DMS53 treated with DMSO at 0.1 percent for 48 hours (cell line): ENCODE data around the gene UST.
"Not testable (repeated sequence)": the region's sequence is repeated elsewhere in the genome, so short reads cannot be mapped to it uniquely, and the experiment has no call there.

Experiments used
- DNase-seq: peaks from one replicate; lab custom pipeline; 2025; ENCODE audit not compliant: unreplicated experiment; lab: John Stamatoyannopoulos, UW

Gene UST

DNA sequence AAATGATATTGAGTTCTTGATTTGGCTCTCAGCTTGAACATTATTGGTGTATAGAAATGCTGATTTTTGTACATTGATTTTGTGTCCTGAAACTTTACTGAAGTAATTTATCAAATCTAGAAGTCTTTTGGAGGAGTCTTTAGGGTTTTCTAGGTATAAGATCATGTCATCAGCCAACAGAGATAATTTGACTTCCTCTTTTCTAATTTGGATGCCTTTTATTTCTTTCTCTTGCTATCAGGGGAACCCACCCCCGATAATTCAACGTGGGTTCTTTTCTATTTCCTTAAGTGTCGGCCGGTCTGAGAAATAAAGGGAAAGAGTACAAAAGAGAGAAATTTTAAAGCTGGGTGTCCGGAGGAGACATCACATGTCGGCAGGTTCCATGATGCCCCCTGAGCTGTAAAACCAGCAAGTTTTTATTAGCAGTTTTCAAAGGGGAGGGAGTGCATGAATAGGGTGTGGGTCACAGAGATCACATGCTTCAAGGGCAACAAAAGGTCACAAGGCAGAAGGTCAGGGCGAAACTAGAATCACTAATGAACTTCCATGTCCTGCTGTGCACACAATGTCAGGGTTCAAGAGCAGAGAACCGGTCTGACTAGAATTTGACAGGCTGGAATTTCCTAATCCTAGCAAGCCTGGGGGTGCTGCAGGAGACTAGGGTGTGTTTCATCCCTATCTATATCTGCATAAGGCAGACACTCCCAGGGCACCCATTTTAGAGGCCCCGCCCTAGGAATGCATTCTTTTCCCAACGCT is 17.6 kb downstream of the UST start:
- DNase-seq: not testable (repeated sequence)

DNA sequence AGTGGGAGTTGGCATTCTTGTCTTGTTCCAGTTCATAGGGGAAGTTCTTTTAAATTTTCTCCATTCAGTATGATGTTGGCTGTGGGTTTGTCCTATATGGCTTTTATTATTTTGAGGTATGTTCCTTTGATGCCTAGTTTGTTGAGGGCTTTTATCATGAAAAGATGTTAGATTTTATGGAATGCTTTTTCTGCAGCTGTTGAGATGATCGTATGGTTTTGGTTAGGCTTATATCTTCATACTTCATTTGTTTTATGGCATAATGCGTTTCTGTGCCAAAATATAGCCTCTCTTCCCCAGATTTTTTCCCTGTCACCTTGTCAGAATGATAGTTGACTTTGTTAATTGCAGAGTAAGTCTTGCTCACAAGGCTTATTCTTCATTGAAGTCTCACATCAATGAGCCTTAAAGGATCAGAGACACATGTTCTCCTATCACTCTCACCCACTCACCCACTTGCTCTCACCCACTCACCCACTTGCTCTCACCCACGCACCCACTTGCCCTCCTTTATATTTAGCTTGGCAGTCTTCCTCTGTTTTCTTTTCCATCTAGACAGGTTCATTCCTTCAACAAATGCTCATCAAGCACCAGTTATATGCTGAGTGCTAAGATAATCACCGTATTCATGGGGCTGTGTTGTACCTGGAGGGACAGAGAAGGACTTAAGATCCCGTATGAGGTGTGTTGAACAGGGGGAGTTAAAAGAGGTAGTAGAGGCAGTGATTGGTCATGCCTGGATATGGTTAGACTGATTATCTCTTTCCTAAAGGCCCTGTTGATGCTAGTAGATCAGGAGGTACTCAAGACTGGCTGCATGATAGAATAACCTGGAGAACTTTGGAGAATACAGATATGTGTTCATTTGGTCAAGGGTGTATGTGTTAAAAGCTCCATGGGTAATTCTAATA is 19.3 kb downstream of the UST start:
- no peak for DNase-seq

- DNase-seq: no peak
These were observed 21.9 kb downstream of the UST start for GRCh38 chr6:148768646-148769270.

GRCh38 chr6:148769304-148769968 is 22.6 kb downstream of the UST start:
- no peak for DNase-seq

DNA sequence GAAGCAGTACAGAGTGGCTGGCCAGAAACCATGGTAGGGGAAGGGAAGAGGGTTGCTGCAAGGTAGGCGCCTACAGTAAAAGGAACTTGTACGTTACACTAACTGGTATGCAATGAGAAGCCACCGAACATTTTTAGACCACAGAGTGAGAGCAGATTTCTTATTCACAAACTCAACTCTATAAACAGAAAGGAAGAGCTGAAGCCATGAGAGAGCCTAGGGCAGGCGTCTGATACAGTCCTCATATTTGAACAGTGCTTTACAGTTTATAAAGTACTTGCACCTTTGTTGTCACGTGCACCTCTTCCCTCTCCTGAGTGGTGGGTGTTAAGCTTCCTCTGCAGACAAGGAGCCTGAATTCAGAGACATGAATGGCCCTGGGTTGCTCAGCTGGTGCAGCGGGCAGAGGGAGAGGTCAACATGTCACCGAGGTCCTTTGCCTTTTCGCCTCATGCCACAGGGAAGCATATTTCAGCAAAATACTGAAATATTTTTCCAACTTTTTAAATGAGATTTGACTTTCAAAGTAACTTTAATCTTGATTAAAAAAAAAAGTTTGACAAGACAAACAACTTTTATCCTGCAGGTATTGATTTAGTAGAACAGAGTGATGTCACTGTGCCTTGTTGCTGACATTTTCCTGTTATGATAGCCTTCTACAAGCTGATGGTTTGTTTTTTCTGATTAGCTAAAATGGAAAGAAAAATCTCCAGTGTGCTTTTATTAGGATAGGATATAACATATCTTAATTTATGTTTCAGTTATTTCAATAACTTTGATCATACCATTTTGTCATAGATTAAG is 23.8 kb downstream of the UST start:
- DNase-seq: no peak

DNA sequence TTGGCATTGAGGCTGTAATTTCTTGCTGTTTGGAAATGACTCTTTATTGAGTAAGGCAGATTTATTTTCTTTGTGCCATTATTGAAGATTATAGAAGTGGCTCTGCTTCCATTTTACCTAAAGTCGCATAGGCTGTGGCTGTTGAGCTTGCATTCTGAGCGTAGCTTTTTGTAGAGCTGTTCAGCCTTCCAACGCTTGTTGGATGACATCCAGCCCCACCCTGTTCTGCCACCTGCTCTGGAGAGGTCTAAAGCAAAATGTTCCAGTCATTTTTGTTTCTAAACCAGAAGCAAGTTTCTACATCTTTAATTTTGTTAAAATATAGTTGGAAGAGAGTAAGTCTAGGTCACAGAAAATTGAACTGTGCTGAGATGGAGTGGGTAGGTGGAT is 24.4 kb downstream of the UST start:
- no peak for DNase-seq

- no peak for DNase-seq
These were observed 25.2 kb downstream of the UST start for GRCh38 chr6:148771896-148772554.

DNA sequence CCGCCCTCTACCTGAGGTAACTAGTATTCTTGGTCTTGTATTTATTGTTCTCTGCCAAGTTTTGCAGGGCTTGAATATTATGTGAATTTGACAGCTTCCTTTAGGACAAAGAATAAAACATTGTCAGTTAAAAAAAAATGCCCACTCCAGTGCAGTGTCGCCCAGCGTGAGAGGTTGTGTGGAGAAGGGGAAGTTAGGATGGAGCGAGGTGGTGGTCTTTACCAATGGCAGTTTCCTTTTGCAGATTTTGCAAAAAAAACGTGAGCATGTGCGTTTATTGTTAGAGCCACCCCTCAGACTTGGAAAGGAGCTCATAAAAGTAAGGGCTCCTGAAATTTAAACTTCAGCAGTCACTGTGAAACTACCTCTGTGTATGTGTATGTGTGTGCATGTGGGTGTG is 28.3 kb downstream of the UST start:
- no peak for DNase-seq

DNA sequence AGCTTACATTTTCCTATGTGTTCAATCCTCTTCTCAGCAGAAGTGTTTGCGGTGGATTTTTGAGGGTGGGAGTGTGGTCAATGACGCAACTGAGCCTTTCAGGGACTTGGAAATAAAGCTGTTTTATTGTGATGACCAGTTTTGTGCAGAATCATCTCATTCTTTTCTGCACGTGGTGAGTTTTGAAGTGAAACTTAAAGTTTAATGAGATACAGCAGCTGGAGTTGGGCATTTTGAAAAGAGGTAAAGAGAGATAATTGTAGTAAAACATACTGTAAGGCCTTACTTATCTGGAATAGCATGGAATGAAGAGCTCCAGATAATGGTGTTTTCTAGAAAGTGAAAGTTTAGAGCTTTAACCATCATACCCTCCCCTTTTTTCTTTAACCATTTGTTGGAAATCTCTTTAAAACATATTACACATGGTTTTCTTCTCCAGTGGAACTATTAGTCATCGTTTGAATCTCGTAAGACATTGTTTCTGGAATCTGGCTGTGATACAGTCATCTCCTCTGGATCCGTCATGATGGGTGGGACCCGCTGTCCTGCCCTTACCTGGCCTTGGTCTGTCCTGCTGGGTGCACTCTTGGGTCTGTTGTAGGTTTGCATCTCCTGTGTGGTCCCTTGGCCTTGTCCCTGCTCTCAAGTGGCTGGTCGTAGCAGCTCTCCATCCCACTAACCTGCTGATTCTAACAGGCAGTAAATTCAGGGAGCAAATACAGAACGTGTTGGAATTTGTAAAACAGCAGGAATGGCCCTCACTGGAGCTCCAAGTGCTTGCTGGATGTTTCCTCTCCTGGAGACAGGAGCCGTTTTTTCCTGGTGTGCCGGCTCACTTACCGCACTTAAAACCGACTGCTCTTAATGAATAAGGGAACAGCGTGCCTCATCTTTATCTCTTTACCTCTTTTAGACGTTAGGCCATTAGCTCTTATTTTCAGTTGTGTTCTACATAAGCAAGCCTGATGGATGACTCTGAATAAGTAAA is 29.8 kb downstream of the UST start:
- DNase-seq: no peak

- no peak for DNase-seq
These were observed 32.3 kb downstream of the UST start for GRCh38 chr6:148779142-148779562.

DNA sequence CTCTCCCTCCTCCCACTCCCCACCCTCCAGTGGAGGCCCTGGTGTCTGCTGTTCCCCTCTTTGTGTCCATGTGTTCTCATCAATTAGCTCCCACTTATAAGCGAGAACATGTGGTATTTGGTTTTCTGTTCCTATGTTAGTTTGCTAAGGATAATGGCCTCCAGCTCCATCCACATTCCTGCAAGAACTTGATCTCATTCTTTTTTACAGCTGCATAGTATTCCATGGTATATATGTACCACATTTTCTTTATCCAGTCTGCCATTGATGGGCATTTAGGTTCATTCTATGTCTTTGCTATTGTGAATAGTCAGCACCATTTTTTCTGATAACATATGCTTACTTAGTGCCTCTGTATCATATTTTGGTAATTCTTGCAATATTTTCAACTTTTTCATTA is 33.6 kb downstream of the UST start:
- DNase-seq: not testable (repeated sequence)

GRCh38 chr6:148780918-148781436 is 34.1 kb downstream of the UST start:
- no peak for DNase-seq

DNA sequence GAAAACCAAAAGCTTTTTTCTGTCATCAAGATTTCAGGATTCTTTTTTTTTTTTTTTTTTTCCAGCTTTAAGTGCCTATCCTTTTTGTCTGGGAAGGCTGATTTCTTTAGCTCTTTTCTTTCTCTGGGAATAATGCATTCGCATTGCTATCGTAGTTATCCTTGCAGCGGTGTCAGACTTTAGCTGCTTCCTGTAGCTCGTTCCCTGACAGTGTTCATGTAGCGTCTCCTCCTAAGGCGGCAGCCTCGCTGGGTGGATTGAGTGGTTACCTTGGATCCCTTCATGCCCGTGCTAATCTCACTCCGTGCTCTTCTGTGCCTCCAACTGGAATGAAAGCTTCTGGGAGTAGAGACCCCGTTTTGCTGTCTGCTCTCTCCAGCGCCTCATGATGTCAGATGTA is 43.1 kb downstream of the UST start:
- no peak for DNase-seq

GRCh38 chr6:148790404-148790803 is 43.6 kb downstream of the UST start:
- no peak for DNase-seq

DNA sequence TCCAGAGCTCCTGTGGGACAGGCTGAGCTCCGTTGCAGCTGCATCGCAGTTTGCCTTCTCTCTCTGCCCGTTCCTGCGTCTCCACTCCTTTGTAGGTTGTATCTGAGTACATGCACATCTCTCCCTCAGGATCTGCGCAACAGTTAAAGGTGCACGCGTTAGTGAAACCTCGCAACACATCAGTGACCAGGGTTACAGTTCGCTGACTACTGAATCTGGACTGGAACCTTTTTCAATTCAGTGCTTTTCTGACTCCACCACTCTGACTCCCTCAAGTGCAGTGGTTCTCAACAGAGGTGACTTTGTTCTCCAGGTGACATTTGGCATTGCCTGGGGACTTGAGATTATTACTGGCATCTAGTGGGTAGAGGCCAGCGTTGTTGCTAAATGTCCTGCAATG is 44.0 kb downstream of the UST start:
- no peak for DNase-seq

GRCh38 chr6:148791372-148791771 is 44.5 kb downstream of the UST start:
- no peak for DNase-seq

DNA sequence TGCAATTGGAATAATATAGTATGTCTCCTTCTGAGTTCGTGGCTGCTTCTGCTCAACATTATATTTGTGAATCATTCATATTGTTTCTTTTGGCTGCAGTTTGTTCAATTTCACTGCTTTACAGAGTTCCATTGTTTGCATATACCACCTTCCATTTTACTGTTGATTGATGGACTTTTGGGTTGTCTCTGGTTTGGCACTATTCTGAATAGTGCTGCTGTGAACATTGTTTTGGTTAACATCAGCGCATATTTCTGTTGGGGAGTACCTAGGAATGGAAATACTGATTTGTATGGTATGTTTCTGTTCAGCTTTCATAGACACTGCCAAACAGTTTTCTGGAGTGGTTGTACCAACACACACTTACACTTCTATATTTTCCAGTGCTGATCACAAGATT is 46.9 kb downstream of the UST start:
- no peak for DNase-seq

DNA sequence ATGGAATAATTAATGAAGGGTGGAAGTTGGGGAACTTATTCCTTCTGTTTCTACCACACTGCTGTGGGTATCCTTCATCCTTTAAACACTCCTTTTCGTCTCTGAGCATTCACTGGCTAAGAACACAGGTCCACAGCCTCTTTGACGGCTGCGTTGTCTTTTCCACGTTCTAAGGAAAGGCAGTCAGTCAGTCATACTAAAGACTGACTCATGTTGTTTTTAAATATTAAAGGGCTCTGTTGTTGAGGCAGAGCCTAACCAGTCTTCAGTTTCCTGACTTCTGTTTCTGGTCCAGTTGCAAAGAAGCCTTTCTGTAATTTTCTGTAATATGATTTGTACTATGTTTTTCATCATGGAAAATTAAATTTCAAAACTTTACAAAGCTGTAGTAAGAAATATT is 48.0 kb downstream of the UST start:
- no peak for DNase-seq

DNA sequence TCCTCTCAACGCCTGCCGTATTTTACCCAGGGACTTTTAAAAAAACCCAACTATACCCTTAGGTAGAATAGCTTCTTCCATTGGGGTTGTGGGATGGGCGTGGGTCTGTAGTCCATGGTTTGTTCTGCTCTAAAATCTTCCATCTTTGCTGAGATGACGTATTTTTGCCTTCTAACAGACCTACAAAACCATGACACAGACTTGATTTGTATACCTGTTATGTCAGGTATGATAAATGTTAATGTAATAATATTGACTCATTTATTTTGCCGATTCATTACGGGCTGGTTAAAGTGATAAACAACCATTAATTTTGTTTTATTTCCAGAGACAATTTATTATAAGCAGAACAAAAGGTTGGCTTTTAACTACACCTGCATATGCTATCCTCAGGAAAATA is 48.7 kb downstream of the UST start:
- DNase-seq: no peak
